IMR-90 (cell line): ENCODE results near the gene RABIF.

Experiments
- BHLHE40 ChIP-seq: fragments of 150-350 bp; IDR thresholded peaks from 2 replicates; pipeline ENCODE4 v1.6.1; 2016; ENCODE audit warnings: mild to moderate bottlenecking, low read depth, low read length
- CEBPB ChIP-seq: IDR thresholded peaks from 2 replicates; pipeline ENCODE4 v1.6.1; 2012; ENCODE audit warnings: low read depth, low read length, improper control_type of control experiment
- CTCF ChIP-seq: conservative IDR thresholded peaks from 2 replicates; pipeline ENCODE4 v1.5.1; 2012; ENCODE audit warnings: mild to moderate bottlenecking, low read depth, low read length, improper control_type of control experiment
- MXI1 ChIP-seq: IDR thresholded peaks from 2 replicates; pipeline ENCODE4 v1.6.1; 2012; ENCODE audit warnings: low read depth, mild to moderate bottlenecking, low read length, moderate library complexity, borderline replicate concordance
- POLR2A ChIP-seq: IDR thresholded peaks from 2 replicates; pipeline ENCODE4 v1.6.1; 2012; ENCODE audit warnings: mild to moderate bottlenecking, low read depth, low read length
- RAD21 ChIP-seq: IDR thresholded peaks from 2 replicates; pipeline ENCODE4 v1.6.1; 2012; ENCODE audit warnings: low read length, improper control_type of control experiment
- RFX5 ChIP-seq: IDR thresholded peaks from 2 replicates; pipeline ENCODE4 v1.8.0; 2012; ENCODE audit warnings: low read depth, mild to moderate bottlenecking, low read length, moderate library complexity
- SMC3 ChIP-seq: fragments of 150-350 bp; IDR thresholded peaks from 2 replicates; pipeline ENCODE4 v1.6.1; 2016; ENCODE audit warnings: low read depth, mild to moderate bottlenecking, antibody characterized with exemption, low read length, moderate library complexity
- TF ChIP-seq, protein P1 (sequence below): fragments of 150-350 bp; IDR thresholded peaks from 2 replicates; pipeline ENCODE4 v1.6.1; 2017; ENCODE audit warnings: mild to moderate bottlenecking, antibody characterized with exemption, low read length, low read depth

GRCh38 chr1:202938287-202938925 lies 49.5 kb upstream of the RABIF start:
- no peak for TF ChIP-seq CTCF
- TF ChIP-seq RAD21: no peak
- no peak for TF ChIP-seq POLR2A
- no peak for TF ChIP-seq SMC3
- no peak for TF ChIP-seq CEBPB
- TF ChIP-seq, protein P1, sequence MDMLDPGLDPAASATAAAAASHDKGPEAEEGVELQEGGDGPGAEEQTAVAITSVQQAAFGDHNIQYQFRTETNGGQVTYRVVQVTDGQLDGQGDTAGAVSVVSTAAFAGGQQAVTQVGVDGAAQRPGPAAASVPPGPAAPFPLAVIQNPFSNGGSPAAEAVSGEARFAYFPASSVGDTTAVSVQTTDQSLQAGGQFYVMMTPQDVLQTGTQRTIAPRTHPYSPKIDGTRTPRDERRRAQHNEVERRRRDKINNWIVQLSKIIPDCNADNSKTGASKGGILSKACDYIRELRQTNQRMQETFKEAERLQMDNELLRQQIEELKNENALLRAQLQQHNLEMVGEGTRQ: no peak
- no peak for TF ChIP-seq RFX5
- no peak for TF ChIP-seq BHLHE40
- TF ChIP-seq MXI1: no peak
